ENCODE data around the gene RTP2. TPM values are rescaled to one million over a fixed set of nuclear protein-coding genes. Genes with fewer than 3 reads are reported as not detected.

The RTP2 gene
- total and polyA plus RNA-seq, 2 donors (not counting 1 experiment from before 2014, with no cell fraction given), result not detected

DNA sequence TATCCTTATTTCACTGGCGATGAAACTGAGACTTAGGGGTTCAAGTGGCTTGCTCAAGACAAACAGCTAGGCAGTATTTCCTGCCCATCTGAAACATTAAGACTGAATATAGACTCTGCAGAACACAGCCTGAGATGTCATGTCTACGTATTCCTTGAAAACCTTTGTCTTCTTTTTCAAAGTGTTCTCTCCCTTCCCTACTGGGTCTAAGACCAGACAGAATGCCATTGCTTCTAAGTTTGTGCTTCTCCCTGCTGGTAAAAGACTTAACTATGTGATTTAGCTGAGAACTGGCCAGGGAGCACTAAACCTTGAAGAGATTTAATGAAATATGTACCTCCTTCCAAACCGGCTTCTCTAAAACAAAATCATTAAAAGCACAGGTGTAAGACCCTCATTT lies 33.0 kb upstream of the RTP2 start:
- TF ChIP-seq EZH2 (IDR thresholded peaks at IDR 0.05; ENCODE audit: borderline replicate concordance, insufficient read depth, low read depth, low read length, poor library complexity, severe bottlenecking), result no peak
- TF ChIP-seq CTCF (IDR thresholded peaks at IDR 0.05), result no peak
- peaks cover 16 to 36% of the 10 kb centered on the region in 2 donors for H3K4me1 ChIP-seq (ENCODE audit: control insufficient read depth in 2 of 2, insufficient read depth in 2 of 2, low read length in 2 of 2)
- peaks cover 43% of the 10 kb centered on the region for H3K79me2 ChIP-seq (ENCODE audit: control insufficient read depth, insufficient read depth, low read length)
- H3K9me3 ChIP-seq (ENCODE audit: control extremely low read depth in 1 of 3, control insufficient read depth in 2 of 3, insufficient read depth in 1 of 3, low read length in 2 of 3), result no peaks in the 10 kb centered on the region
- intact Hi-C loops (cut with micrococcal nuclease), result no loop called here
- no peak for ATAC-seq (ENCODE audit: low read depth)
- no peak overlapping the region for H2AFZ ChIP-seq (ENCODE audit: insufficient read depth, low read depth, low read length, poor library complexity, severe bottlenecking)
- H4K20me1 ChIP-seq (ENCODE audit: control insufficient read depth, insufficient read depth, low read length, poor library complexity, severe bottlenecking), result peaks cover 33% of the 10 kb centered on the region
- H3K4me3 ChIP-seq (ENCODE audit: control extremely low read depth in 1 of 5, extremely low read depth in 1 of 5, insufficient read depth in 1 of 5, low read depth in 2 of 5, low read length in 4 of 5), result no peak overlapping the region
- no peak overlapping the region for H3K9ac ChIP-seq (ENCODE audit: low read length)
- Mint-ChIP-seq H3K4me3 (no peak overlapping the region), H3K27me3 (no peaks in the 10 kb centered on the region), H3K4me1 (peaks cover 36% of the 10 kb centered on the region), H3K9me3 (ENCODE audit: insufficient read depth) (no peaks in the 10 kb centered on the region), H3K27ac (peak overlapping the region; percentile 32)
- H3K4me2 ChIP-seq (replicated peaks; ENCODE audit: low read depth, low read length, poor library complexity, severe bottlenecking), result no peak overlapping the region
- H3K36me3 ChIP-seq (replicated peaks in 1 of 2; ENCODE audit: control extremely low read depth in 1 of 2, control insufficient read depth in 1 of 2, extremely low read depth in 1 of 2, insufficient read depth in 2 of 2, low read length in 1 of 2), result peaks cover 5 to 35% of the 10 kb centered on the region in 2 experiments
- POLR2A ChIA-PET, result no interaction called here
- no peak for DNase-seq
- 92% methylated on average over 1 of the region's 3 CpGs for WGBS (ENCODE audit: insufficient coverage)
- CTCF ChIA-PET, result interaction anchor here (1.1 to 9.7 kb wide), 4 partner anchors 8 to 1222 kb away, joined by 3 to 1008 read pairs (median 4); no protein-coding TSS in a partner anchor
- H3K27me3 ChIP-seq (replicated peaks in 1 of 4; ENCODE audit: control extremely low read depth in 1 of 4, control insufficient read depth in 3 of 4, insufficient read depth in 4 of 4, low read length in 3 of 4), result no peaks in the 10 kb centered on the region
- H3K27ac ChIP-seq (ENCODE audit: low read length in 2 of 2), result no peak overlapping the region

DNA sequence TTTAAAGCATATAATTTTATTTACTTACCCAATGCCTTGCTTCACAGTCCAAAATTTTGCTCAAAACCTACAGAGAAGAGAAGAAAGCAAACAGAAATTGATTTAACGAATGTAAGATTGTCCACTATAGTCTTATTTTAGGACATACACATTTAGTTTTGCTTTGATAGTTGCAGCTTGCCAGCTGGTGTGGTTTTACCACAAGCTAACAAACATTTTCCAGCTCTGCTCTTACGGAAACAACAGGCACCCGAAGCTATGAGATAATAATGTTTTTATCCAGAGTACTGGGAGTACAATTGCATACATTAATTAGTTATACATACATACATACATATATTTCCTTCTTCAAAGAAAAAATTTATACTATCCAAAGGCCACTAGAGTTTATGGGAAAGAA lies 32.5 kb upstream of the RTP2 start:
- POLR2A ChIA-PET, result no interaction called here

More for the DNA sequence above, 32.5 kb upstream of the RTP2 start:
- Histone ChIP-seq H3K4me1 (ENCODE audit: control insufficient read depth in 2 of 2, insufficient read depth in 2 of 2, low read length in 2 of 2) (peaks cover 13 to 31% of the 10 kb centered on the region in 2 donors), H3K9ac (ENCODE audit: low read length) (no peak overlapping the region), H3K4me2 (replicated peaks; ENCODE audit: low read depth, low read length, poor library complexity, severe bottlenecking) (no peak overlapping the region), H3K27ac (ENCODE audit: low read length in 2 of 2) (no peak overlapping the region), H4K20me1 (ENCODE audit: control insufficient read depth, insufficient read depth, low read length, poor library complexity, severe bottlenecking) (peaks cover 33% of the 10 kb centered on the region), H3K79me2 (ENCODE audit: control insufficient read depth, insufficient read depth, low read length) (peaks cover 39% of the 10 kb centered on the region), H3K36me3 (replicated peaks in 1 of 2; ENCODE audit: control extremely low read depth in 1 of 2, control insufficient read depth in 1 of 2, extremely low read depth in 1 of 2, insufficient read depth in 2 of 2, low read length in 1 of 2) (peaks cover 7 to 41% of the 10 kb centered on the region in 2 experiments), H3K9me3 (ENCODE audit: control extremely low read depth in 1 of 3, control insufficient read depth in 2 of 3, insufficient read depth in 1 of 3, low read length in 2 of 3) (no peaks in the 10 kb centered on the region), H2AFZ (ENCODE audit: insufficient read depth, low read depth, low read length, poor library complexity, severe bottlenecking) (no peak overlapping the region), H3K27me3 (replicated peaks in 1 of 4; ENCODE audit: control extremely low read depth in 1 of 4, control insufficient read depth in 3 of 4, insufficient read depth in 4 of 4, low read length in 3 of 4) (no peaks in the 10 kb centered on the region), H3K4me3 (ENCODE audit: control extremely low read depth in 1 of 5, extremely low read depth in 1 of 5, insufficient read depth in 1 of 5, low read depth in 2 of 5, low read length in 4 of 5) (no peak overlapping the region)
- CTCF ChIA-PET, result interaction anchor here (0.7 to 9.7 kb wide), 5 partner anchors 8 to 1310 kb away, joined by 3 to 1008 read pairs (median 3); no protein-coding TSS in a partner anchor
- Mint-ChIP-seq H3K27me3 (no peaks in the 10 kb centered on the region), H3K4me1 (peaks cover 30% of the 10 kb centered on the region), H3K27ac (no peak overlapping the region), H3K4me3 (no peak overlapping the region), H3K9me3 (ENCODE audit: insufficient read depth) (no peaks in the 10 kb centered on the region)
- intact Hi-C loops (cut with micrococcal nuclease), result no loop called here
- no CpG with 5 or more reads among the region's 3 CpGs for WGBS (ENCODE audit: insufficient coverage)
- TF ChIP-seq EZH2 (IDR thresholded peaks at IDR 0.05; ENCODE audit: borderline replicate concordance, insufficient read depth, low read depth, low read length, poor library complexity, severe bottlenecking) (no peak), CTCF (IDR thresholded peaks at IDR 0.05) (no peak)
- ATAC-seq (ENCODE audit: low read depth) (no peak), DNase-seq (no peak)

Measured in B cell (primary cell).